SIG-M5 treated with dmso at 0.1 percent for 504 hours (cell line): ENCODE measurements around the gene UBASH3B.
A peak's percentile ranks its signal among the peaks of the same experiment; 100 is the strongest.

Source experiments
- DNase-seq: peaks from one replicate; lab custom pipeline; 2025; ENCODE audit not compliant: unreplicated experiment; lab: John Stamatoyannopoulos, UW

The UBASH3B gene

GRCh38 chr11:122780296-122780949 lies 124.9 kb downstream of the UBASH3B start:
- DNase-seq = no peak

- DNase-seq = peak; percentile 65
These were observed 126.1 kb downstream of the UBASH3B start for GRCh38 chr11:122781378-122782195.

GRCh38 chr11:122782222-122782621 lies 126.7 kb downstream of the UBASH3B start:
- DNase-seq = no peak

DNA sequence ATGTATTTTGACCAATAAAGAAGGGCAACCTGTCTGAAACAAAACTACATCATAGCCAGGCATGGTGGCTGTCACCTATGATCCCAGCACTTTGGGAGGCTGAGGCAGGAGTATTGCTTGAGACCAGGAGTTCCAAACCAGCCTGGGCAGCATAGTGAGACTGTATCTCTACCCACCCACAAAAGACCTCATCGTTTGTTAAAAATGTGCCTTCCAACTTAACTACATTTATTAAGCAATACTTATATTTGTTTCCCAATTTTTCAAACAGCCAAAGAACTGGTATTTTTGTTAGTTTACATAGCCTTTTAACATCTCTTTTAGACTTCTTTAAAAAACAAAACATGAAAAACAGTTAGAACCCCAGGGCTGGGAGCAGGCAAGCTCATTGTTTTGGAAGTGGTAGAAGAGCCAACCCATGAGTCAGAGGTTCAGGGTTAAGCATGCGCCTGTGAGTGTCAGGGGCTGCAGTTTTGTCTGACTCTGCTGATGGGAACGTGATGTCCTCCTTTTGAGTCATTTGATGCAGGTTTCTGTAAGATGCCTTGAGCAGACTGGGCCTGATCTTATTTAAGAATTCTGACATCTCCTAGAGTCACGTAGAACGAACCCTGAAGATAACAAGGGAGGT lies 128.9 kb downstream of the UBASH3B start:
- no peak for DNase-seq

- DNase-seq = no peak
These were observed 129.6 kb downstream of the UBASH3B start for GRCh38 chr11:122785031-122785541.

DNA sequence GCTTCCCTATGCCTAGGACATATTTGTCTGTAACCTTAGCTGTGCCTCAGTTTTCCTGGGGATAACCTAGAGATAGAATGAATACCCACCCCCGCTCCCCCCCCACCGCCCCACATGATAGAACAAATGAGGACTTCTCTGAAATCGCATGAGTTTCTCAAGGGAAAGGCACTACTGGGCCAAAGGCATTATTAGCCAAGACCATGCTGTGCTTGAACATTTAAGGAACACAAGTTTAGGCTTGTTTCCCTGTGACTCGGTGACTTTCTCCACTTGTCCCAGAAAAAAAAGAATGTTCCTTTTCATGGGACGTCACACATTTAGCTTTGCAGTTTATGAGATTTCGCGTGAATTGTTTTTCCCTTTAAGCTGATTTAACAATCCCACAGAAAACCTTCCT lies 131.4 kb downstream of the UBASH3B start:
- DNase-seq = no peak

DNA sequence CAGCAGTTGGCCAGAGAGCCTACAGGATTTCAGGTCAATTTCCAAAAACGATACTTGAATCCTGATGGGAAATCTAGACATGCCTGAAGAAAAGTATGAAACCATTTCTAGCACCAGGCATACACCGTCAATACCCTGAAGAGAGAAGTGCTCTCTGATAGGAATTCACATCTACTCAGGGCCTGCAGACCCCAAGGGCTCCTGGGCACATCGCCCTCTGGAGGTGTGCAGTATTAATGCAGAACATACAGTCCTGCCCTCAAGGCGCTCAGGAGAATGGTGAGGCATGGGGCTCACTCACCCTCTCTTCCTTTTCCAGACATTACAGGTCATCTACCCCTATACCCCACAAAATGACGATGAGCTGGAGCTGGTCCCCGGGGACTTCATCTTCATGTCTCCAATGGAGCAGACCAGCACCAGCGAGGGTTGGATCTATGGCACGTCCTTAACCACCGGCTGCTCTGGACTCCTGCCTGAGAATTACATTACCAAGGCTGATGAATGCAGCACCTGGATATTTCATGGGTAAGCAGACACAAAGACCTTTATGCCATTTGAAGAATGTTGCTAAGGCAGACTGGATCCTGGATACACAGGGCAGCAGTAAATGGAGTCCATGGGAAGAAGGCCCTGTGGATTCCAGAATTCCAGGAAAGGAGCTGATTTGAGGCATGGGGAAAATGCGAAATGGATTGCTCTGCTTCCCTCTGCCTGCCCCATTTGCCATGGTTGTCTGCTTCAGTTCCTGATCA lies 133.4 kb downstream of the UBASH3B start:
- no peak for DNase-seq

GRCh38 chr11:122789907-122790306 lies 134.4 kb downstream of the UBASH3B start:
- DNase-seq = no peak

- DNase-seq = no peak
These were observed 135.9 kb downstream of the UBASH3B start for GRCh38 chr11:122791411-122791810.

- DNase-seq = no peak
These were observed 136.3 kb downstream of the UBASH3B start for GRCh38 chr11:122791836-122792235.

DNA sequence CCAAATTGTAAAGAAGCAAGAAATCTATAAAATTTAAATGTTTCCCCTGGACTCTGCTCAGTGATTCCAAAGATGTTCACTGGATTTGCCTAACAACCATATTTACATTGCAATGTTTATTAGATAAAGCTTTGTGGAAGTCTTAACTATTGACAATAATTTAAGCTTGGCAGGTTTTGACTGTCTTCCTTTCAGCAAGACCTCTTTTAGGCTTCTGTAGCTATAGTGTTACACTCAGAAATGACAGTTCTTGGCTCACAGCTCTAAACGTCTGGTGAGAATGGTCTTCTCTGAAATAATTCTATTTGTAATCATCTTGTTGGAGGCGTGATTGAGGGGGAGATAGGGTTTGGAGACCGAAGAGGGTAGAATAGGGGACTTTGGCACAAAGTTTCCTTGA lies 138.0 kb downstream of the UBASH3B start:
- DNase-seq = no peak

DNA sequence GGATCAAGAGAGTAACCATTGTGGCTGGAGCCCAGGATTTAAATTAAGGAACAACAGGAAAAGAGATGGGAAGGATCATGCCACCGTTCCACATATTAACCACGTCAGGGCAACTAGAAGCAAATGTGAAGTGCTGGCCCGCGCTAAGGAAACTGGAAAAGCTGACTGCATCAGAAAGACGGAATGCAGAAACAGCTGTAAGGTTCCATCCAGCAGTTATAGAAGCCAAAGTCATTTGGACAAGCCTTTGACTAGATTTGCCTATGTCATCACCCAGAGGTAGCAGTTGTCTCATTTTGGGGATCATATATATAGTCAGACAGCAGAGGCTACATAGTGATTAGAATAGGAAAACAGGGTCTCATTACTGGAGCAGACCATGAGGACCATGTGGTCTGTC lies 139.8 kb downstream of the UBASH3B start:
- no peak for DNase-seq

GRCh38 chr11:122796128-122796717 lies 140.7 kb downstream of the UBASH3B start:
- DNase-seq = no peak

DNA sequence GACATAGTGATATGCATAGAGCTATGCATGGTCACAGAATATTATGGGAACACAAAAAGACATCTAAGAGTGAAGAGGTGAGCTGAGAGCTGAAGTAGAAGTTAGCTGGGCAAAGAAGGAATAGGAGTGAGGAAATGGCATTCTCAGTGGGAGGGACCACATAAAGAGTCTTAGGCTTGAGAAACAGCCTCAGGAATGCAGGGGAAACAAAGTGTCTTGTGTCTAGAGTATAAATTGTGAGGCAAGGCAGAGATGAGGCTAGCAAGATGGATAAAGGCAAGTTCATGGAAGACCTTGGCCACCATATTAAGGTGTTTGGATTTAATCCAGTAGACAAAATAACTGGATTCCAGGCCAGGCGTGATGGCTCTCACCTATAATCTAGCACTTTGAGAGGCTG lies 142.1 kb downstream of the UBASH3B start:
- DNase-seq = no peak

DNA sequence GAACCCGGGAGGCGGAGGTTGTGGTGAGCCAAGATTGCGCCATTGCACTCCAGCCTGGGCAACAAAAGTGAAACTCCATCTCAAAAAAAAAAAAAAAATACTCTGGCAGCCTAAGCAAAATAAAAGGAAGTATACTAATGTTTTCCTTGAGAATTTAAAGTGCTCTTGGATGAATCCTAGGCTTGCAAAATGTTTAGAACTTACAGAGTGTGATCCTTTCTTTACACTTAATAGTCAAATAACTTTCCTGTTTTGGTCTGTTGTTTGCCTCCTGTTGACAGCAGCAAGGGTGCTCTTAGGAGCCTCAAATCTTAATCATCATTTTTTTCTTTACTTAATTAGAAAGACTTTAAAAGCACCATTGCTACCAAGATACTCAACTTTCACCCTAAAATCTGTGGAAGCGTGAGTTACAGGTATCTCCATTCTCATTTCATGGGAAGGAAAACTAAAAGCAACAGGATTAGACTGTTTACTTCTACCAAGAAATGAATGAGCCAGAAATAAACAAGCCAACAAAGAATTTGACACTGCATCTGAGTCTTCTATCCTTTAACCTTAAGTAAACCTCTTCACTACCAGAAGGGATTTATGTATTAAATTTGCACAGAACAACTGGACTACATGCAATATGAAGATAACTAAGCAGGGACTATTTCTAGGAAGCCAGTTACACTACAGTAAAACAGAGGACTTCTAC lies 144.0 kb downstream of the UBASH3B start:
- DNase-seq = peak; percentile 10

GRCh38 chr11:122802876-122803275 lies 147.4 kb downstream of the UBASH3B start:
- no peak for DNase-seq

DNA sequence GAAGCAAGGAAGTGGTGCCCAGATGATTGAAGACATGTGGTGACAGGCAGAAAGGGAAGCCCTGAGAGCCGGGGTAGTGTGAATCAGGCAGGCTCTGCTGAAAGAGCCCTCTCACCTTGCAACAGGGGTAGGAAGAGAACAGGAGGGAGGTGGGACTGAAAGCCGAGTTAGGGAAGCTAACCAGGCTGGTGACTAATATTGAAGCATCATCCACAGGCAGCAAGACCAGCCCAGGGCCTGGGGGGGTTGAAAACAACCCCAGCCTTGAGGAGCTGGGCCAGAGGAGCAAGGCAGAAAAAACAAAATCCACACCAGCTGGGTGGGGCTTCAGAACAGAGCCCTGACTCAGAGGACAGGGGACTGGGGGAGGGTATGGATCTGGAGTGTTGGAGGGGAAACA lies 147.8 kb downstream of the UBASH3B start:
- no peak for DNase-seq

GRCh38 chr11:122803716-122804115 lies 148.2 kb downstream of the UBASH3B start:
- DNase-seq = no peak

DNA sequence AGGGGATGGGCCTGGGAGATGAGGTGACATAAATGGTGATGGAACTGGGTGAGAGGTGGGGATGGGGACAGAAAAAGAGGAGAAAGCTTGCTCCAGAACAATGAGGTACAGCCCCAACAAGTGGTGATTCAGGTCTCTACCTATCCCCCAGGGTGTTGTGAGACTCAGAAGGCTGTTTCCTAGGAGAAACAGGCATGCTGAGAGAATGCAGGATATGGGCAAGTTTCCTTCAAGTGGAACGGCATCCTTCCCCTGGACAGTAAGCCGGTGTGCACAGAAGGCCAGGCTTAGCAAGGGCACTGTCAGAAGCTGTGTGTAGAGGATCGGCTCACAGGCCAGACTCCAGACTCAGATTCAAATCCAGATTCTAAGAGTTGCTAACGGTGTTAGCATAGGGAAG lies 148.6 kb downstream of the UBASH3B start:
- DNase-seq = no peak

- DNase-seq = no peak
These were observed 149.3 kb downstream of the UBASH3B start for GRCh38 chr11:122804796-122805195.
